NCI-H1930 (cell line): Measurements from ENCODE around the gene C16orf96.

Experiments
- DNase-seq, 2 experiments: peaks; one replicate each; lab custom pipeline; 2025; lab: John Stamatoyannopoulos, UW

The C16orf96 gene

DNA sequence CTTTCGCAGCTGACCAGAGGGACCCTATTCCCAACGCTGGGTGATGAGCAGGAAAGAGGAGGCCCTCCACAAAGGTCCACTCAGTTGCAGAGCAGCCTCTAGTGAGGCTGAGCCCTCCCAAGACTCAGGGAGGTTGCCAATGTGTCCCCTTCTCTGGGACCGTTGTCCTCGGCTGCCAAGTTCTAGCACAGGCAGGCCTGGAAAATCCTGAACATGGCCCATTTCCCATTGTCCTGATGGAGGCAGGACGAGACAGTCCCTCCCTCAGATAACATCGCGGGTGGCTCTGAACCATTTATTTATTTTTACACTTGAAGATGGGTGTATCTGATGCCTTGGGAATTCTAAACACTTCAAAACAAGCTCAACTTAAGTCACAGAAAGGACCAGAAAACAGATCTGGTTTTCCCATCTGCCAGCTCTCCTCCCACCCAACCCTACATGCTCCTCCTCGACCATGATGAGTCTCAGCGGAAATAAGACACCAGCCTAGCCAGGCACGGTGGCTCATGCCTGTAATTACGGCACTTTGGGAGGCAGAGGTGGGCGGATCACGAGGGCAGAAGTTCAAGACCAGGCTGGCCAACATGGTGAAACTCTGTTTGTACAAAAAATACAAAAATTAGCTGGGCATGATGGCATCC, 30.4 kb upstream of the C16orf96 start:
- no peak for DNase-seq

DNA sequence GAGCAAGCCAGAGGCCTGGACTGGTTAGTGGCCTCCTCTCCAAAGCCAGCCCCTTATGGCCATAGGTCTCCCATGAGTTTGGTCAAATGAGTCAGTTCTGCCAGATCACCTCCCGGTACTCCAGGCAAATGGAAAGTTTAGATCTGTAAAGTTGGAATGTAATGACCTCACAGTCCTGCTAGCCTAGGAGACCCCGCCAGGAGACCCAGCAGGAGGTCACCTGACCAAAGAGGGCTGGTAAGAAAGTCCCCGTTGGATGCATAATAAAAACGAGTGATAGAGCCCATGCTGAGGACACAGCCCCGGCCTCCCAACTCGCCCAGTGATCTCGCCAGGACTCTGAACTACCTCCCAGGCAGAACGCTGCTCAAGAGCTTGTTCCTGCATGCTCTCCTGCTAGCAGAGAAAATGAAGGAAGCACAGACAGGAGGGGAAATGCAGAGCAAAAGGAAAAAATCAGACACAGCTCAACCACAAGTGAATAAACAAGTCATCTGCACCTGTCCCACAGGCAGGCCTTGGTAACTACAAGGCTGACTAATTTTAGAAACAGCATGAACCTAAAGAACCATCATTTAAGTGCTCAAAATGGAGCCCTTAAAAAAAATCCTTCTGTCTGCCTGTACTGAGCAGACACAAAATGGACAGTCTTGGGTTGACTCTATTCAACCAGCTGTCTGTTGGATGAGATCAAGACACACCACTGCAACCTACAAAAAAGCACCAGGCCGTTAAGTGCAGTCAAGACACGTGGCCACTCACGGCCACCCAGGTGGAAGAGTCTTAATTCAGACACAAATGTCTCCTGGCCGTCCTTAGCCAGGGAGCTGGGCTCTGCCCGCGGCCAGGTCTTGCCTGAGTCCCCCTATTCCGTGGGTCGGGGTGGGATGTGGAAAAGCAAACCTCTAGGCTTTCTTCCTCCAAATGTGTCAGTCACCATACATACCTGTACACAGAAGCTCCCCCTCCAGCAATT, 26.8 kb upstream of the C16orf96 start:
- no peak for DNase-seq

DNA sequence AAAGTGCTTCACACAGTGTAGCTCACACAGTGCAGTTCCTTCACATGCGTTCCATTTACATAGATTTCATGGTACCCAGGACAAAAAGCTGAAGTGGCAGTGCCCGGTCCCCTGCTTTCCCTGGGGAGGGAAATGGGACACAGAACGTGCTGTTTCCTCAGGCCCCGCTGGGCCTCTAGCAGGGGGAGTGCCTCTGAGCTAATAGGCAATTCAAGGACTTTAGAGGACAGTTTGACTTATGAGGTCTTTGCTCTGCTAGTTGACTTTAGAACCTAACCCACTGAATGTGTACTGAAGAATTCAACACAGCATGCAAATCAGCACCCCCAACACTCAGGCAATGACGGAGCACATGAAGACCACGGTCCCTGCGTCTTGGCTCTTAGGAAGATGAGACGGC, 24.3 kb upstream of the C16orf96 start:
- no peak for DNase-seq

DNA sequence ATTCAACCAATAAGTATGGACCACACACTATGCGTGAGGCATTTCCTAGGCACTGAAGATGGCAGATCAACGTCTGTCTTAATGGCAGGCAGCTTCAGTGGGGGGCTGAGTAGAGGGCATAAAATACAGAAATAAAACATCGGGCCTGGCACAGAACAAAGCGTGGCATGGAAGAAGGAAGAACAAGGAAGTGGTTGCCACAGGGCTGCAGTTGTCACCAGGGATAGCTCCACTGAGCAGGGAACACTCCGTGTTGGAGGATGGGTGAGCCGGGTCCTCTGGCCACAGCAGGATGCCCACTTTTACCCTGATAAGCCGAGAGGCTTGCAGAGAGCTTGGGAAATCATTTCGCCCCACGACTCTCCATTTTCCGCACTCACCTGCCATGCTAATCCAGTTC, 23.9 kb upstream of the C16orf96 start:
- DNase-seq = no peak

DNA sequence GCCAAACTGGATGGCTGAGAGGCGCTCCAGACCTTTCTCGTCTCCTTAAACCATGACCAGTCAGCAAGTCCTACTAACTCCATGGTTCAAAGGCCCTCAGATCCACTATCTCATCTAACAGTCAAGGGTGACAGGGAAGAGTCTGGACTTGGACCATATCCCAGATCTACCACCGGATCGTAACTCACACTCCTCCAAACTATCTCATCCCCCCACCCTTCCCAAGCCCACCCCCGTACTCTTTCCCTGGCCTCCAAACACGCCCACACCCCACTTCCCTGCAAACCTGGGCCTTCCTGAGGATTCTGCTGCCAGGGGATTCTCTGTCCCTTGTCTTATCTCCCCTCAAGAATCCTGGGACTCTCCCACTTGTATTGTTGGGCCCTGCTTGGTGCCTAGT, 22.6 kb upstream of the C16orf96 start:
- no peak for DNase-seq

GRCh38 chr16:4534151-4534790, 21.9 kb upstream of the C16orf96 start:
- DNase-seq = no peak

GRCh38 chr16:4535627-4536108, 20.5 kb upstream of the C16orf96 start:
- no peak for DNase-seq

DNA sequence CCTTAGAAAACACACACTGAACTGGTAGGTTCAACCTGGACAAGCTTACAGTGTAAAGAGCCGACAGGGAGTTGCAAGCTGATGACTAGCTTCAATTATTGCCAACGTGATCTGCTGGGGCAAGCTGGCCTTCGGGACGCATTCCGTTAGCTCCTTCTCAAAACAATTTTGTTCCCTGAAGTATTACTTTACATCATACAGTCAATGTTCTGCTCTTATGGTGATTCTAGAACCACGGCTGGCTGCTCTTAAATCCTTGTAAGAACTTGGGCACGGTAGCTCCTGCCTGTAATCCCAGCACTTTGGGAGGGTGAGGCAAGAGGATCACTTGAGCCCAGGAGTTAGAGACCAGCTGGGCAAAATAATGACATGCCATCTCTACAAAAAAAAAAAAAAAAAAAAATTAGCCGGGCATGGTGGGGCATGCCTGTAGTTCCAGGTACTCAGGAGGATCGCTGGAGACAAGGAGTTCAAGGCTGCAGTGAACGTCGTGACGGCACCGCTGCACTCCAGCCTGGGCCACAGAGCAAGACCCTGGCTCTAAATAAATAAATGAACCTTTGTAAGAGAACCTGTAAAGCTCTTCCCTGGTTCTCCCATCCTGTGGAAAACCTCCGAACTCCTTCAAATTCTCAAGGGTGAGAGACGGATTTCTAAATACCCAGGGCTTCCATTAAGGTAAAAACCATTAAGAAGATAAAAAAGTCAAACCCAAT, 19.6 kb upstream of the C16orf96 start:
- no peak for DNase-seq

DNA sequence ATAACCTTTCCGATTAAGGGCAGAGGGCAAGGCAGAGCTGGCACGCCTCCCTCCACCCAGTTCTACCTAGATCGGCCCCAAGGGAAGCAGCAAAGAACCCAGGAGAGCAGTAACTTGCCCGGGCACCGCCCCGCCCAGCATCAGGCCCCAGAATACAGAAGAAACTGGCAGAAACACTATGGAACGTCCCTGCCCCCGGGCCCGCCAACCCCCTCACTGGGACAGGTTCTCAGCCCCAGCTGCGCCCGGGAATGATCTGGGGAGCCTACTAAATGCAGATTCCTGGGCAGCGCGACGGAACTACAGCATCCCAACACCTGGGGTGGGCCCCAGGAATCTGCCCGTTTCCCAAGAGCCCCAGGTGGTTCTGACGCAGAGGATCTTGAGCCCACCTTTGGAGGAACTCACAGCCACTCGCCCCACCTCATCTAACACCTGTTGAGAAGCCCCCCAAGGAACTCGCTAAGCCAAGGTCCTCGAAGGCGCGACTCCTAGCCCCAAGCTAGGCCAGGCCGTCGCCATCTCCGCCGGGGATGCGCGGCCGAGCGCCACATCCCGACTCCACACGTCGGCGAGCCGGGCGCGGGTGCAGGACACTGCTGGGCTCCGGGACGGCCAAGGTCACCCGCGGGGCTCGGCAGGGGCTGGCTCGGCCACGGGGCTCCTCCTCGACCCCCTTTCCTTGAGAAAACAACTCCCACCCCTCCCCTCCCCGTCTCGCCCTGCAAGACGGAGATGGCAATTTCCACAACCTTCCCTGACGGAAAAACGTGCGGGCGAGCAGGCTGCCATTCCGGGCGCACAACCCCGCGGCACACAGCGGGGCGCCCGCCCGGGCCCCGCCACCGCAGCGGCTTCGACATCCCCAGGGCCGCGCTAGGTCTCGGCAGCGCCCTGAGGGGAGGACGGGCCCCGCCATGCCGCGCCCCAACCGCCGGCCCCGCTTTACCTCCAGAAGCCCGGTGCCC, 18.5 kb upstream of the C16orf96 start:
- no peak for DNase-seq

GRCh38 chr16:4538350-4539235, 17.5 kb upstream of the C16orf96 start, which contains the start of gene CDIP1:
Gene CDIP1, minus strand, starts transcription at chr16:4538773. Its CDS starts 24,643 bp downstream, at chr16:4514130.
- DNase-seq = peak; percentile 94

GRCh38 chr16:4539716-4540284, 16.3 kb upstream of the C16orf96 start:
- no peak for DNase-seq

GRCh38 chr16:4544473-4544872, 11.7 kb upstream of the C16orf96 start:
- DNase-seq = no peak

GRCh38 chr16:4548124-4548523, 8.0 kb upstream of the C16orf96 start:
- no peak for DNase-seq

DNA sequence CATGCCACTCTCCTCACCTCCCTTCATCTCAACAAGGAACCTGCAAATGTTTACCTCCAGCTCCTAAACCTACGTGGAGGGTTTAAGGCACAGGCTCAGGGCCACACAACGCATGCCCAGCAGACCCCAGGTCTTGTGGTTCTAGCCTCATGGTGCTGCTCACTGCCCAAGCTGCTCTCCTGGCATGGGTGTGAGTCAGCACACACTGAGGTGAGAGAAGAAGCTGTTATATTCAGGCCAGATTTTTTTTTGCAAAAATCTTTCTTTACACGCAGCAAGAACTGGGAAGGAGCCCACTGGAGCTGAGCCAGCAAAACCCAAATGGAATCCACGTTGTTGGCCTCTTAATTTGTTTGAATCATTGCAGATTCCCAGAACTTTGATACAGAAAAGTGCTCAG, 5.5 kb upstream of the C16orf96 start:
- no peak for DNase-seq

- DNase-seq = no peak
These were observed 3.6 kb upstream of the C16orf96 start for GRCh38 chr16:4552541-4552940.

GRCh38 chr16:4556580-4556979, 440 bp downstream of the C16orf96 start:
- no peak for DNase-seq

DNA sequence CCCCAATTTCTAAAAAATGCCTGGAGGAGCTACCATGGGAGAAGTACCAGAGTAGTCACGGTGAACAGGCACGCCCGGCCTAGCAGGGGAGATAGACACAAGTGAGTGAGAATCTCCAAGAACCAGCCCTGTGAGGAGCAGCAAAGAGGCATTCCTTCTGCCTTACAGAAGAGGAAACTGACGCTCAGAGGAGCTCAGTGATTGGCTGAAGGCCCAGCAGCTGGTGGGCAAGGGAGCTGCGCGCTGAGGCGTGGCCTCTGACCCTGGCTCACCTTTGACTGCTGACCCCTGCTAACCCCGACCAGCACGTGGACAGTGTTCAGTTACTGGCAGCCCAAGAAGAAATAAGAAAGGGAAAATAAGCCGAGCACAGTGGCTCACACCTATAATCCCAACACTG, 1.8 kb downstream of the C16orf96 start:
- DNase-seq = no peak

DNA sequence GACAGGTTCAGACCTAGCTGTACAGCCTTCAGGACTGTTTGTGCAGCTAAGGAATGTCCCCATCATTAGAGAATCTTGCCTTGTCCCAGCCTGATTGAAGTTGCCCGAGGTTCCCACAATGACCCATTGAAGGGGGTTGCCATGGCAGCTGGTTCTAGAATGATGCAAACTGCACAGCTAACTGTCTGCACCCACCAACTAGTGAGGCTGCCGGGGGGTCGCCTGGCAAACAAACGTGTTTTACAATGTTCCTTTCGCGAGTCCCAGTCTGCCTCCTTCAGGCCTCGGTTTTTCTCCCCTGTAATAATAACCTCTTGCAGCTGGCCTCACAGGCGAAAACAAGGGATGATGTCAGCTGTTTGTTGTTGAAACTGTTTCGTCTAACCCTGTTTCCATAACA, 5.5 kb downstream of the C16orf96 start:
- no peak for DNase-seq

GRCh38 chr16:4564661-4565267, 8.6 kb downstream of the C16orf96 start:
- no peak for DNase-seq
